ENCODE data around the gene RNF166.

DNA sequence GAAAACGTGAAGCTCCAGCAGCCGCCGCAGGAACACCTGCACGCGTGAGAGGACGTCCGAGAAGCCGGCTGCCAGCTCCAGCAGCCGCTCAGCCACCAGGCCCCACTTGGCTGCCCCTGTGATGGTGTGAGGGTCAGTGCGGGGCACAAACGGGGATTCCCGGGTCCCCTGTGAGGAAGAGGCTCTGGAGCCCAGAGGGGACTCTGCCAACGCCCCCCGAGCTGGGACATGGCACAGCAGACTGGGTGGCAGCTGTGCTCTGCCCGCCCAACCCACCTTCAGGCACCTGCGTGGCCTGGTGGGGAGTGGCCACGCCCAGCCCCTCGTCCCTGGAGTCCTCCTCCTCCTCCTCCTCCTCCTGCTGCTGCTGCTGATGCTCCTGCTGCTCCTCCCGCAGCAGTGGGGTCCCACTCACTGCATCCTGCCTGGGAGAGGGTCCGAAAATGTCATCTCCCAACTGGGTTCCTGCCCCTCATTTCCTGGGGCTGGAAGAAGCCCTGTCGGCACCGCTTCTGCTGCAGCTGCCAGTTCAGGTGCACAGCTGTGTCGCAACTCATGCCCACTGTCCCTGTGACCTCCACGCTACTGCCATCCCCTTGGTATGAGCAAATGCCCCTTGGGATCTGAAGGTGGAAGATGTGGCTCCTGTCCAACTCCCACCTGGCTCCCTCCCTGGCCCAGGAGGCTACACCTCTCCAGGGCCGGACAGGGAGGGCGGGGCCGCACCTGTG lies 27.6 kb upstream of the RNF166 start:
- TF ChIP-seq, protein P1, sequence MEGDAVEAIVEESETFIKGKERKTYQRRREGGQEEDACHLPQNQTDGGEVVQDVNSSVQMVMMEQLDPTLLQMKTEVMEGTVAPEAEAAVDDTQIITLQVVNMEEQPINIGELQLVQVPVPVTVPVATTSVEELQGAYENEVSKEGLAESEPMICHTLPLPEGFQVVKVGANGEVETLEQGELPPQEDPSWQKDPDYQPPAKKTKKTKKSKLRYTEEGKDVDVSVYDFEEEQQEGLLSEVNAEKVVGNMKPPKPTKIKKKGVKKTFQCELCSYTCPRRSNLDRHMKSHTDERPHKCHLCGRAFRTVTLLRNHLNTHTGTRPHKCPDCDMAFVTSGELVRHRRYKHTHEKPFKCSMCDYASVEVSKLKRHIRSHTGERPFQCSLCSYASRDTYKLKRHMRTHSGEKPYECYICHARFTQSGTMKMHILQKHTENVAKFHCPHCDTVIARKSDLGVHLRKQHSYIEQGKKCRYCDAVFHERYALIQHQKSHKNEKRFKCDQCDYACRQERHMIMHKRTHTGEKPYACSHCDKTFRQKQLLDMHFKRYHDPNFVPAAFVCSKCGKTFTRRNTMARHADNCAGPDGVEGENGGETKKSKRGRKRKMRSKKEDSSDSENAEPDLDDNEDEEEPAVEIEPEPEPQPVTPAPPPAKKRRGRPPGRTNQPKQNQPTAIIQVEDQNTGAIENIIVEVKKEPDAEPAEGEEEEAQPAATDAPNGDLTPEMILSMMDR (IDR thresholded peaks at IDR 0.05) = no peak
- TF ChIP-seq POLR2AphosphoS5 (IDR thresholded peaks at IDR 0.05; ENCODE audit: low read depth, low read length) = no peak
